Inflammatory macrophage treated with lipopolysaccharide for 4 hours (primary cell): ENCODE data around the gene HAPLN1.
"Not testable (repeated sequence)": the region's sequence is repeated elsewhere in the genome, so short reads cannot be mapped to it uniquely, and the experiment has no call there.

Experiments
- DNase-seq: peaks from one replicate; pipeline ENCODE4 v3.0.0-alpha.2; 2020

The HAPLN1 gene

DNA sequence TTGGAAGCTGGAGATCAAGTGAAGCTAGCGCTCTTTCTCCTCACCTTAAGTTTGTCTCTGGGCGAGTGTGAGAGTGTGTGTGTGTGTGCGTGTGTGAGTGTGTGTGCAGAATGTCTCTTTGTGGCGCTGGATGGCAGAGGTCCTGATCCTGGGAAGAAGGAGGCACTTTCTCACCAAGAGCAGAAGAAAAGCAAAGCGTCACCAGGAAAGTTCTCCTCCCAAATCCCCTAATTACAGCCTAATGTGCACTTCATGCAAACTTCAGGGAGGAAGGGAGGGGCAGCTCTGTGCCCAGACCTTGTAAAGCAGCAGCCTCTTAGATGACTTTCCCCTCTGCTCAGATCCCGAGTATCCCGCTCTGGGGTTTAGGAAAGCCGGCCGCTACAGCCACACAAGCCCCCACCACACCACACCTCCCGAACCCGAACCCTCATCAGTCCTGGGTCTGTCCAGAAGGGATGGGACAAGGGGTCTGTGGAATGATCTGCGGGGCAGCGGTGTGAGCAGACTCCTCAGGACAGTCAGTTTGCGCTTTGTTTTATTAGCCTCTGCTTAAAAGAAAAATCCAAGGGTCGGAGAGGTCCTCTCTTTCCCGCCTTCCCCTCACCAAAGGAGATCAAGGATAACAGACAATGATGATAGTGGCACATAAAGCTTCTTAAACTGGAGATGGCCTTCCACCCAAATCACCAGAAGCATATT is at the start of gene HAPLN1:
HAPLN1 (minus strand) TSS at position 20 of the 702 bp plus-strand sequence. CDS start 47,332 bp downstream, outside the sequence.
- DNase-seq = no peak

- no peak for DNase-seq
These were observed 46.8 kb upstream of the HAPLN1 start for GRCh38 chr5:83767409-83767992.

- DNase-seq = no peak
These were observed 43.4 kb upstream of the HAPLN1 start for GRCh38 chr5:83764101-83764500.

- no peak for DNase-seq
These were observed 39.9 kb upstream of the HAPLN1 start for GRCh38 chr5:83760579-83760978.

DNA sequence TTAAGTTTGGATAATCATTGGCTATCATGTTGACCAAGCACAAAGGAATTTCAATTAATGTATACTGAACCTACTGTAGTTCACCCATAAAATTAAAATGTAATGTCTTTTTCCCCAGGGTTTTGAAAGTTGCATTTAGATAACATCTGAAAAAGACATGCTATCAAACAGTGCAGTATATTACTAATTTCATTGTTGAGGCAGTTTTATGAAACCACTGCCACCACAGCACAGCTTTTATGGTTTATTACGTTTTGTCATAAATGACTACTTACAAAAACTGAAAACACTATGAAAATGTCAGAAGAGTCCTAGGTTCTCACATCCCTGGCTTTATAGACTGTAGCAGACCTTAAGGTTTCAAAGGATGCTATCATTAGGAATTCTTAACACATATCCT is 32.0 kb upstream of the HAPLN1 start:
- DNase-seq = no peak

GRCh38 chr5:83751201-83751600 is 30.5 kb upstream of the HAPLN1 start:
- no peak for DNase-seq

- peak; percentile 8 for DNase-seq
These were observed 30.1 kb upstream of the HAPLN1 start for GRCh38 chr5:83750749-83751148.

GRCh38 chr5:83745816-83746215 is 25.2 kb upstream of the HAPLN1 start:
- DNase-seq = no peak

- DNase-seq = no peak
These were observed 24.2 kb upstream of the HAPLN1 start for GRCh38 chr5:83744821-83745220.

GRCh38 chr5:83742089-83742488 is 21.4 kb upstream of the HAPLN1 start:
- DNase-seq = no peak

DNA sequence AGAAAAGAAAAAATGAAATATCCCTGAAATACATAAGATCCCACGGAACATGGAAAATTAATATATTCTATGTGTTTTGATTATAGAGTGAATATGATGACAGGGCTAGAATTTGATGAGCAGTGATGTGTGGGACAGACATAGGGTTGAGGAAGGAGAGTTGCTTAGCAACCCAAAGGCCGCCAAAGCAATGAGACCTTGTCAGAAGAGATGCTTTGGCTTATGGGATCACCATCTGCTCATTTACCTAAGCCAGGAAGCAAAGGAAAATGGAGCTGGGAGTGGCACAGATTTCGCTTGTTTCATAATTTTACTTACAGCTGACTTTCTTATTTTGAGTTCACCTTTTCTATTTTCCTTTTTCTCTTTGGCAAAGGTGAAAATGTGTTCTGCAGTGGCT is 20.9 kb upstream of the HAPLN1 start:
- no peak for DNase-seq

DNA sequence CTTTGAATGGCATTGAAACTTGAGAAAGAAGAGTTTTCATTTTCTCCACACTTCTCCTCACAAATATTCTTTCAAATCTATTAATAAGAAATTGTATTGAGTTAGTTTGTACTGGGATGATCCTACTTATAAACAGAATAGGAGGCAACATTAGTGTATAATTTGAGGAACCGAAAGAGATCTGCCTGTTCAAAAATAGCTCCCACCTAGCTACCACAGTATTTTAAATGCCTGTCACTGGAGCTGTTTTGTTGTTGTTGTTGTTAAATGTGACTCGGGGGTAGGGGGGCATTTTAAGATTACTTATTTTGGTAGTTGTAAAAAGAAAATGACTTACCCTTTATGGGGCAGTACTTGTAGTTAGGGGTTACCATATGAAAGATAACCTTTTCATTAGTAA is 20.1 kb upstream of the HAPLN1 start:
- no peak for DNase-seq

- not testable (repeated sequence) for DNase-seq
These were observed 15.5 kb upstream of the HAPLN1 start for GRCh38 chr5:83736169-83736568.

GRCh38 chr5:83735058-83735457 is 14.4 kb upstream of the HAPLN1 start:
- not testable (repeated sequence) for DNase-seq

GRCh38 chr5:83731638-83732037 is 11.0 kb upstream of the HAPLN1 start:
- DNase-seq = no peak

DNA sequence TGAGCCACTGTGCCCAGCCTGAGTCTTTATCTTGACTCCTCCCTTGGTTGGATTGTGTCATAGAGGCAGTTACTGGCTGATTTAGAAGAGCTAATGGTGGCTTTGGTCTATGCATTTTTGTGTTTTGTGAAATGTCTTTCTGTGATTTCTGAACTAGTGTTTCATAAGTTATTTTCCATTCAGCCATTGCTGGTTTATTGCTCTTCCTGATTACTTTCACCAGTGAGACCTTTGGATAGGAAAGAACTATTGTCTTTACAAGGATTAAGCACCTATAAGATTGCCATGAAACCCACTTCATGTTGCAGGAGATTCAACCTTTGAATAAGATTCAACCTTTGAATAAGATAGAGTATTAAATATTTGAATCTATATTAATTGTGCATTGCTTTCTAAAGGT is 8.7 kb upstream of the HAPLN1 start:
- DNase-seq = no peak

GRCh38 chr5:83726912-83727311 is 6.3 kb upstream of the HAPLN1 start:
- DNase-seq = no peak

- DNase-seq = no peak
These were observed 4.3 kb upstream of the HAPLN1 start for GRCh38 chr5:83724935-83725334.

GRCh38 chr5:83724001-83724400 is 3.3 kb upstream of the HAPLN1 start:
- DNase-seq = no peak

DNA sequence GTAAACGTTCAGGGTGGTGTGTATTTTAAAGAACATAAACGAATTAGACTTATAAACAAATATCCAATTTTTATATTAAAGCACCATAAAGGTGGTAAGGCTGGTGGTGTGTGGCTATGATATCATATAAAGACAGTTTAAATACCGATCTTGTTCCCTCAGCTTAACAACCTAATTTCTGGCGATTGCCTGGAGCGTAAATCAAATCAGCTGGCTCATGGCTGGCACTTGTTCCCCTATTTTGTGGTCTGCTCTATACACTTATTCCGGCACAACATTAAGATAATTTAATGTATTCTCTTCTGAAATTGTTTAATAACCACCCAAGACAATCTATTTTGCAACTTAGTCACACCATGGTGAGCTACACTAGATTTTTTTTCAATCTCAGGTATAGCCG is 2.4 kb upstream of the HAPLN1 start:
- DNase-seq = no peak

- no peak for DNase-seq
These were observed 1.6 kb upstream of the HAPLN1 start for GRCh38 chr5:83721953-83722901.

GRCh38 chr5:83718936-83719495 is 1.6 kb downstream of the HAPLN1 start:
- no peak for DNase-seq

- peak; percentile 48 for DNase-seq
These were observed 2.3 kb downstream of the HAPLN1 start for GRCh38 chr5:83718195-83718825.
